Measurements from ENCODE around the gene FLT3. TPM values are rescaled to one million over a fixed set of nuclear protein-coding genes. Genes with fewer than 3 reads are reported as not detected.

The FLT3 gene
- total and polyA plus RNA-seq, 5 donors from 2014 or later = 0.39 TPM; not detected in 4

GRCh38 chr13:27962128-27962841 lies 138.1 kb downstream of the FLT3 start:
- Histone ChIP-seq H3K27me3 (ENCODE audit: control insufficient read depth, insufficient read depth, low read length) (peaks cover 24% of the 10 kb centered on the region), H3K4me1 (ENCODE audit: control insufficient read depth, insufficient read depth, low read length, poor library complexity, severe bottlenecking) (peaks cover 11% of the 10 kb centered on the region), H3K27ac (ENCODE audit: insufficient read depth, low read length, poor library complexity, severe bottlenecking) (no peak overlapping the region), H3K9me3 (ENCODE audit: control insufficient read depth in 2 of 2, low read length in 2 of 2) (no peaks in the 10 kb centered on the region), H3K36me3 (ENCODE audit: control insufficient read depth, insufficient read depth, low read length) (no peaks in the 10 kb centered on the region), H3K4me3 (ENCODE audit: low read depth, low read length) (no peak overlapping the region)
- Mint-ChIP-seq H3K4me1 (peaks cover 1 to 17% (median 9%) of the 10 kb centered on the region in 4 donors), H3K27me3 (peaks cover 89% of the 10 kb centered on the region), H3K9me3 (peaks cover 0 to 3% (median 0%) of the 10 kb centered on the region in 7 donors), H3K36me3 (no peaks in the 10 kb centered on the region), H3K27ac (no peak overlapping the region), H3K4me3 (no peak overlapping the region)
- DNase-seq (no peak), ATAC-seq (ENCODE audit: low read depth in 2 of 2) (no peak)

GRCh38 chr13:27961227-27962085 lies 138.9 kb downstream of the FLT3 start:
- no peak overlapping the region for H3K27ac Mint-ChIP-seq

GRCh38 chr13:27960362-27961226 lies 139.8 kb downstream of the FLT3 start:
- Mint-ChIP-seq H3K4me3 (peak overlapping the region in 2 of 4 donors; percentile 13 to 36), H3K9me3 (peaks cover 0 to 3% (median 0%) of the 10 kb centered on the region in 7 donors), H3K36me3 (no peaks in the 10 kb centered on the region), H3K27ac (no peak overlapping the region), H3K4me1 (peaks cover 0 to 15% (median 10%) of the 10 kb centered on the region in 4 donors), H3K27me3 (peaks cover 89% of the 10 kb centered on the region)
- no peak for ATAC-seq (ENCODE audit: low read depth in 2 of 2)
- Histone ChIP-seq H3K36me3 (ENCODE audit: control insufficient read depth, insufficient read depth, low read length) (no peaks in the 10 kb centered on the region), H3K9me3 (ENCODE audit: control insufficient read depth in 2 of 2, low read length in 2 of 2) (no peaks in the 10 kb centered on the region), H3K4me1 (ENCODE audit: control insufficient read depth, insufficient read depth, low read length, poor library complexity, severe bottlenecking) (peaks cover 11% of the 10 kb centered on the region), H3K27ac (ENCODE audit: insufficient read depth, low read length, poor library complexity, severe bottlenecking) (no peak overlapping the region), H3K4me3 (ENCODE audit: low read depth, low read length) (no peak overlapping the region), H3K27me3 (ENCODE audit: control insufficient read depth, insufficient read depth, low read length) (peaks cover 33% of the 10 kb centered on the region)
- DNase-seq = no peak

More at GRCh38 chr13:27961227-27962085, 138.9 kb downstream of the FLT3 start:
- Histone ChIP-seq H3K4me3 (ENCODE audit: low read depth, low read length) (no peak overlapping the region), H3K36me3 (ENCODE audit: control insufficient read depth, insufficient read depth, low read length) (no peaks in the 10 kb centered on the region), H3K9me3 (ENCODE audit: control insufficient read depth in 2 of 2, low read length in 2 of 2) (no peaks in the 10 kb centered on the region), H3K27me3 (ENCODE audit: control insufficient read depth, insufficient read depth, low read length) (peaks cover 31% of the 10 kb centered on the region), H3K4me1 (ENCODE audit: control insufficient read depth, insufficient read depth, low read length, poor library complexity, severe bottlenecking) (peaks cover 11% of the 10 kb centered on the region), H3K27ac (ENCODE audit: insufficient read depth, low read length, poor library complexity, severe bottlenecking) (no peak overlapping the region)
- Mint-ChIP-seq H3K27me3 (peaks cover 89% of the 10 kb centered on the region), H3K9me3 (peaks cover 0 to 3% (median 0%) of the 10 kb centered on the region in 7 donors), H3K4me1 (peaks cover 0 to 14% (median 11%) of the 10 kb centered on the region in 4 donors), H3K4me3 (peak overlapping the region in 1 of 4 donors; percentile 30), H3K36me3 (no peaks in the 10 kb centered on the region)
- DNase-seq (no peak), ATAC-seq (ENCODE audit: low read depth in 2 of 2) (no peak)

- Mint-ChIP-seq H3K36me3 (no peaks in the 10 kb centered on the region), H3K4me1 (peaks cover 0 to 21% (median 11%) of the 10 kb centered on the region in 4 donors), H3K27me3 (peaks cover 89% of the 10 kb centered on the region), H3K27ac (no peak overlapping the region), H3K9me3 (peaks cover 0 to 2% (median 0%) of the 10 kb centered on the region in 7 donors), H3K4me3 (no peak overlapping the region)
- Histone ChIP-seq H3K27me3 (ENCODE audit: control insufficient read depth, insufficient read depth, low read length) (peaks cover 30% of the 10 kb centered on the region), H3K4me3 (ENCODE audit: low read depth, low read length) (no peak overlapping the region), H3K27ac (ENCODE audit: insufficient read depth, low read length, poor library complexity, severe bottlenecking) (no peak overlapping the region), H3K4me1 (ENCODE audit: control insufficient read depth, insufficient read depth, low read length, poor library complexity, severe bottlenecking) (peaks cover 11% of the 10 kb centered on the region), H3K9me3 (ENCODE audit: control insufficient read depth in 2 of 2, low read length in 2 of 2) (no peaks in the 10 kb centered on the region), H3K36me3 (ENCODE audit: control insufficient read depth, insufficient read depth, low read length) (no peaks in the 10 kb centered on the region)
- ATAC-seq (ENCODE audit: low read depth in 2 of 2) (no peak), DNase-seq (no peak)
These were observed 140.4 kb downstream of the FLT3 start for GRCh38 chr13:27959976-27960361.

GRCh38 chr13:27956576-27957300 lies 143.6 kb downstream of the FLT3 start:
- H3K27ac ChIP-seq (ENCODE audit: insufficient read depth, low read length, poor library complexity, severe bottlenecking) = no peak overlapping the region
- H3K9me3 ChIP-seq (ENCODE audit: control insufficient read depth in 2 of 2, low read length in 2 of 2) = no peaks in the 10 kb centered on the region
- no peak overlapping the region for H3K4me3 ChIP-seq (ENCODE audit: low read depth, low read length)
- no peaks in the 10 kb centered on the region for H3K36me3 ChIP-seq (ENCODE audit: control insufficient read depth, insufficient read depth, low read length)
- Mint-ChIP-seq H3K9me3 (peaks cover 0 to 7% (median 0%) of the 10 kb centered on the region in 7 donors), H3K4me1 (peaks cover 3 to 22% (median 14%) of the 10 kb centered on the region in 4 donors), H3K27ac (no peak overlapping the region), H3K4me3 (no peak overlapping the region), H3K36me3 (no peaks in the 10 kb centered on the region), H3K27me3 (peaks cover 80% of the 10 kb centered on the region)
- no peak for DNase-seq
- peaks cover 32% of the 10 kb centered on the region for H3K27me3 ChIP-seq (ENCODE audit: control insufficient read depth, insufficient read depth, low read length)
- peaks cover 23% of the 10 kb centered on the region for H3K4me1 ChIP-seq (ENCODE audit: control insufficient read depth, insufficient read depth, low read length, poor library complexity, severe bottlenecking)
- no peak for ATAC-seq (ENCODE audit: low read depth in 2 of 2)

GRCh38 chr13:27955014-27955591 lies 145.3 kb downstream of the FLT3 start:
- no peak overlapping the region for H3K27ac ChIP-seq (ENCODE audit: insufficient read depth, low read length, poor library complexity, severe bottlenecking)
- ATAC-seq (ENCODE audit: low read depth in 2 of 2) (no peak), DNase-seq (no peak)
- peaks cover 0 to 6% (median under 1%) of the 10 kb centered on the region in 7 donors for H3K9me3 Mint-ChIP-seq
- peaks cover 76% of the 10 kb centered on the region for H3K27me3 Mint-ChIP-seq
- H3K4me3 ChIP-seq (ENCODE audit: low read depth, low read length) = no peak overlapping the region
- no peaks in the 10 kb centered on the region for H3K36me3 ChIP-seq (ENCODE audit: control insufficient read depth, insufficient read depth, low read length)
- peak overlapping the region in 1 of 3 donors; percentile 9 for H3K27ac Mint-ChIP-seq
- H3K4me1 ChIP-seq (ENCODE audit: control insufficient read depth, insufficient read depth, low read length, poor library complexity, severe bottlenecking) = peaks cover 14% of the 10 kb centered on the region
- H3K4me3 Mint-ChIP-seq = no peak overlapping the region
- no peaks in the 10 kb centered on the region for H3K9me3 ChIP-seq (ENCODE audit: control insufficient read depth in 2 of 2, low read length in 2 of 2)
- no peaks in the 10 kb centered on the region for H3K36me3 Mint-ChIP-seq
- H3K27me3 ChIP-seq (ENCODE audit: control insufficient read depth, insufficient read depth, low read length) = peaks cover 32% of the 10 kb centered on the region
- peaks cover 3 to 18% (median 13%) of the 10 kb centered on the region in 4 donors for H3K4me1 Mint-ChIP-seq
